Esophagus squamous epithelium (tissue), 4 donors: ENCODE results near the gene EGFLAM.

Experiments used
- CTCF ChIP-seq, 6 experiments: fragments of 450-650 bp in 4 of 6; fragments of 200-600 bp in 2 of 6; sonication (generic) in 2 of 6; IDR thresholded peaks; one replicate each; pipeline ENCODE4 v1.5.1; 2016 to 2019; ENCODE audit warnings: antibody characterized with exemption in 6 of 6, mild to moderate bottlenecking in 4 of 6, moderate library complexity in 4 of 6
- POLR2A ChIP-seq, 4 donors: fragments of 450-650 bp; IDR thresholded peaks; one replicate each; pipeline ENCODE4 v1.6.1; 2017; ENCODE audit warnings: antibody characterized with exemption in 4 of 4, mild to moderate bottlenecking in 4 of 4, moderate library complexity in 3 of 4

GRCh38 chr5:38344891-38345290 is 86.5 kb downstream of the EGFLAM start:
- TF ChIP-seq CTCF (IDR thresholded peaks at IDR 0.05) = no peak
- no peak for TF ChIP-seq POLR2A (IDR thresholded peaks at IDR 0.05)
